ENCODE measurements around the gene TMEM255A. TPM values are rescaled to one million over a fixed set of nuclear protein-coding genes. Genes with fewer than 3 reads are reported as not detected.

The TMEM255A gene
- total RNA-seq, 1 donor from 2014 or later, result 0.13 TPM

- no peaks in the 10 kb centered on the region for H3K4me1 Mint-ChIP-seq (ENCODE audit: unreplicated experiment)
- TF ChIP-seq, protein P1, sequence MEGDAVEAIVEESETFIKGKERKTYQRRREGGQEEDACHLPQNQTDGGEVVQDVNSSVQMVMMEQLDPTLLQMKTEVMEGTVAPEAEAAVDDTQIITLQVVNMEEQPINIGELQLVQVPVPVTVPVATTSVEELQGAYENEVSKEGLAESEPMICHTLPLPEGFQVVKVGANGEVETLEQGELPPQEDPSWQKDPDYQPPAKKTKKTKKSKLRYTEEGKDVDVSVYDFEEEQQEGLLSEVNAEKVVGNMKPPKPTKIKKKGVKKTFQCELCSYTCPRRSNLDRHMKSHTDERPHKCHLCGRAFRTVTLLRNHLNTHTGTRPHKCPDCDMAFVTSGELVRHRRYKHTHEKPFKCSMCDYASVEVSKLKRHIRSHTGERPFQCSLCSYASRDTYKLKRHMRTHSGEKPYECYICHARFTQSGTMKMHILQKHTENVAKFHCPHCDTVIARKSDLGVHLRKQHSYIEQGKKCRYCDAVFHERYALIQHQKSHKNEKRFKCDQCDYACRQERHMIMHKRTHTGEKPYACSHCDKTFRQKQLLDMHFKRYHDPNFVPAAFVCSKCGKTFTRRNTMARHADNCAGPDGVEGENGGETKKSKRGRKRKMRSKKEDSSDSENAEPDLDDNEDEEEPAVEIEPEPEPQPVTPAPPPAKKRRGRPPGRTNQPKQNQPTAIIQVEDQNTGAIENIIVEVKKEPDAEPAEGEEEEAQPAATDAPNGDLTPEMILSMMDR (IDR thresholded peaks at IDR 0.05; ENCODE audit: unreplicated experiment), result no peak
- DNase-seq (ENCODE audit: low spot score), result no peak
Observed at GRCh38 chrX:120236687-120237479, 74.4 kb downstream of the TMEM255A start.

GRCh38 chrX:120235284-120235683 is 76.0 kb downstream of the TMEM255A start:
- Mint-ChIP-seq H3K36me3 (ENCODE audit: low read depth, unreplicated experiment) (no peaks in the 10 kb centered on the region), H3K9me3 (ENCODE audit: unreplicated experiment) (no peaks in the 10 kb centered on the region), H3K27ac (ENCODE audit: unreplicated experiment) (no peak overlapping the region), H3K4me3 (ENCODE audit: unreplicated experiment) (no peak overlapping the region), H3K27me3 (ENCODE audit: unreplicated experiment) (no peaks in the 10 kb centered on the region), H3K4me1 (ENCODE audit: unreplicated experiment) (no peaks in the 10 kb centered on the region)
- TF ChIP-seq, protein P1 (IDR thresholded peaks at IDR 0.05; ENCODE audit: unreplicated experiment), result no peak
- no peak for DNase-seq (ENCODE audit: low spot score)

More at GRCh38 chrX:120236687-120237479, 74.4 kb downstream of the TMEM255A start:
- H3K36me3 Mint-ChIP-seq (ENCODE audit: low read depth, unreplicated experiment), result no peaks in the 10 kb centered on the region
- H3K9me3 Mint-ChIP-seq (ENCODE audit: unreplicated experiment), result no peaks in the 10 kb centered on the region
- no peaks in the 10 kb centered on the region for H3K27me3 Mint-ChIP-seq (ENCODE audit: unreplicated experiment)
- no peak overlapping the region for H3K27ac Mint-ChIP-seq (ENCODE audit: unreplicated experiment)
- H3K4me3 Mint-ChIP-seq (ENCODE audit: unreplicated experiment), result no peak overlapping the region

DNA sequence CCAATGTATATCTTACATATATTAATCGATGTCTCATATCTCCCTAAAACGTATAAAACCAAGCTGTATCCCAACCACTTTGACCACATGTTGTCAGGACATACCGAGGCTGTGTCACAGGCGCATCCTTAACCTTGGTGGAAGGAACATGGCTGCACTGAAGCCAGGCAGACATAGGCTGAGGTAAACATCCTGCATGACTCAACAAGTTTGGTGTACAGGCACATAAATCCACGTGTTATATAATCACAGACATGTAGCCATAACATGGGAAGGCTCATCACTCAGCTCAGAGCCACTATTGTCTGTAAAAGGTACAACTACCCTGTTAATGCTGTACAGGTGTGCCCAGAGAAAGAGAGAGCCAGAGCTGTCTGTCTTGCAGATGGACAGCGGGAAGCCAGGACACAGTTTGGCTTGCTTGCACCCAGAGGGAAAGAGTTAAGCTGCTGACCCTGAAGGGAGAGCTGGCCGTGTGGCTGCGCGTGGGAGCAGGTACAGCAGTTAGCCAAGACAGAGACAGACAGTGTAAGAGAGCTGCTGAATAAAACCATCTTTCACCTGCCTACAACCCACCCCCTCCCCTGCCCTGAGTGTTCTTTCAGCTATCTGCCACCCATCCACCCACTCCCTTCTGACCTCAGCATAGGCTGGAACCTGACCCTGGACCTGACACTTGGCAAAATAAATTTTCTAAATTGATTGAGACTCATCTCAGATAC is 82.9 kb downstream of the TMEM255A start:
- peaks cover 7% of the 10 kb centered on the region for H3K4me1 Mint-ChIP-seq (ENCODE audit: unreplicated experiment)
- no peaks in the 10 kb centered on the region for H3K9me3 Mint-ChIP-seq (ENCODE audit: unreplicated experiment)
- H3K4me3 Mint-ChIP-seq (ENCODE audit: unreplicated experiment), result no peak overlapping the region
- DNase-seq (ENCODE audit: low spot score), result no peak
- no peaks in the 10 kb centered on the region for H3K27me3 Mint-ChIP-seq (ENCODE audit: unreplicated experiment)
- no peaks in the 10 kb centered on the region for H3K36me3 Mint-ChIP-seq (ENCODE audit: low read depth, unreplicated experiment)
- TF ChIP-seq, protein P1 (IDR thresholded peaks at IDR 0.05; ENCODE audit: unreplicated experiment), result no peak
- H3K27ac Mint-ChIP-seq (ENCODE audit: unreplicated experiment), result no peak overlapping the region

DNA sequence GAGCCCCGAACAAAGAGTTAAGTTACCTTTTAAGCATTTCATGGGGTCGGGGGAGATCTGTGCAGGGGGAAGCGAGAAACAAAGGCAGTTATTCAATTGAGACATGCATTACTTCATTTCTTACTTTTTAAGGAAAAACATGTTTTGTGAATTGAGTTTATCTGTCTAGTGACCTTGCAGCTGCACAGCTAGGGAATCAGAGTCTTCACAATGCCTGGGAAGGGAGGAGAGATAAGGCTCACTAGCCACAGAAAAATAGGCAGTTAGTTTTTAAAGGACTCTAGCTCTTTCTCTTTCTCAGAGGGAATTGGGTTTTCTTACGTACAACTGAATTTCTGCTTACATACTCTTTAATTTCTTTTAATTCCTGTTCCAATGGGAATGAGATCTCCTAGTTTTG is 86.9 kb downstream of the TMEM255A start:
- H3K27ac Mint-ChIP-seq (ENCODE audit: unreplicated experiment), result no peak overlapping the region
- H3K9me3 Mint-ChIP-seq (ENCODE audit: unreplicated experiment), result no peaks in the 10 kb centered on the region
- no peak for DNase-seq (ENCODE audit: low spot score)
- H3K27me3 Mint-ChIP-seq (ENCODE audit: unreplicated experiment), result no peaks in the 10 kb centered on the region
- no peaks in the 10 kb centered on the region for H3K36me3 Mint-ChIP-seq (ENCODE audit: low read depth, unreplicated experiment)
- peaks cover 5% of the 10 kb centered on the region for H3K4me1 Mint-ChIP-seq (ENCODE audit: unreplicated experiment)
- H3K4me3 Mint-ChIP-seq (ENCODE audit: unreplicated experiment), result no peak overlapping the region
- TF ChIP-seq, protein P1 (IDR thresholded peaks at IDR 0.05; ENCODE audit: unreplicated experiment), result no peak

DNA sequence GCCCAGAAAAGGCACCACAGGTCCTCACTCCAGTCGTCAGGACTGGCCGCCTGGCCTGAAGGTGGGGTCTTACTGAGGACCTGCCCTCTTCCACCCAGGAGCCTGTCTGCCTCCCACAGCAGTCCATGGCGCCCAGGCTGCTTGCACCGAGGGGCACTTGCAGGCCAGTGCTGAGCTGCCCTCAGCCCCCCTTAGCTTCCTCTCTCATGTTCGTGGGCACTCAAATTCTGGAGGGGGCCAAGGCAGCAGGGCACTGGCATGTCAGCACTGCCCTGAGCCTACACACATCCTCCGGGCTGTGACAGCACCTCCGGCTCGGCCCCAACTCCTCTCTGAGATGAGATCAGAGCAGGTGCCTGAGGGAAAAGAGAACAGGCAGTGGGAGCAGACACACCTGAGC is 87.9 kb downstream of the TMEM255A start:
- no peaks in the 10 kb centered on the region for H3K9me3 Mint-ChIP-seq (ENCODE audit: unreplicated experiment)
- no peaks in the 10 kb centered on the region for H3K36me3 Mint-ChIP-seq (ENCODE audit: low read depth, unreplicated experiment)
- H3K4me3 Mint-ChIP-seq (ENCODE audit: unreplicated experiment), result no peak overlapping the region
- no peak for DNase-seq (ENCODE audit: low spot score)
- TF ChIP-seq, protein P1 (IDR thresholded peaks at IDR 0.05; ENCODE audit: unreplicated experiment), result no peak
- peaks cover 5% of the 10 kb centered on the region for H3K4me1 Mint-ChIP-seq (ENCODE audit: unreplicated experiment)
- no peaks in the 10 kb centered on the region for H3K27me3 Mint-ChIP-seq (ENCODE audit: unreplicated experiment)
- H3K27ac Mint-ChIP-seq (ENCODE audit: unreplicated experiment), result no peak overlapping the region
